GM12874 (cell line): ENCODE measurements around the gene RITA1.

Experiments used
- CTCF ChIP-seq: IDR thresholded peaks from 2 replicates; pipeline ENCODE4 v1.5.1; 2011; ENCODE audit warnings: low read depth, mild to moderate bottlenecking, control low read depth, low read length, moderate library complexity; ENCODE audit not compliant: insufficient read depth

The RITA1 gene

GRCh38 chr12:113173081-113173698 lies 12.3 kb upstream of the RITA1 start:
- no peak for TF ChIP-seq CTCF

GRCh38 chr12:113174461-113175384 lies 10.8 kb upstream of the RITA1 start:
- peak; percentile 98 for TF ChIP-seq CTCF

GRCh38 chr12:113179023-113179422 lies 6.5 kb upstream of the RITA1 start:
- TF ChIP-seq CTCF, result no peak

- no peak for TF ChIP-seq CTCF
Observed at GRCh38 chr12:113180333-113180732, 5.2 kb upstream of the RITA1 start.

GRCh38 chr12:113181975-113182374 lies 3.5 kb upstream of the RITA1 start:
- no peak for TF ChIP-seq CTCF

GRCh38 chr12:113183030-113183589 lies 2.4 kb upstream of the RITA1 start:
- no peak for TF ChIP-seq CTCF
